ENCODE measurements around the gene RFX3.

The RFX3 gene

DNA sequence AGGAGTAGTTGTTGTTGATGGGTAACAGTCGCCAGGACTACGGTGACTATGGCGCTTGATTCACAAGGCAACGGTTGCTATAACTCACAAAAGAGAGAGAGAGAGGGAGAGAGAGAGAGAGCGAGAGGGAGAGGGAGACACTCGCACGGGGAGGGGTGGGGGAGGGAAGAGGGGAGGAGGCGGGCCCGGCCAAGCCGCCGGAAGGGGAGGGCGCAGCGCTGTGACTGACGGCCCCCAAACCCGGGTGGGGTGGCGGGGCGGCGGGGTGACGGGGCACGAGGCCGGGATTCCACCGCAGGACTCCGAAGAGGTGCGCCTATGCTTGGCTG, at the start of gene RFX3:
Gene RFX3 (minus strand): TSS at position 166 of the 329 bp plus-strand sequence. CDS start 130,413 bp downstream, outside the sequence.
- DNase-seq, result peak; percentile 95

DNA sequence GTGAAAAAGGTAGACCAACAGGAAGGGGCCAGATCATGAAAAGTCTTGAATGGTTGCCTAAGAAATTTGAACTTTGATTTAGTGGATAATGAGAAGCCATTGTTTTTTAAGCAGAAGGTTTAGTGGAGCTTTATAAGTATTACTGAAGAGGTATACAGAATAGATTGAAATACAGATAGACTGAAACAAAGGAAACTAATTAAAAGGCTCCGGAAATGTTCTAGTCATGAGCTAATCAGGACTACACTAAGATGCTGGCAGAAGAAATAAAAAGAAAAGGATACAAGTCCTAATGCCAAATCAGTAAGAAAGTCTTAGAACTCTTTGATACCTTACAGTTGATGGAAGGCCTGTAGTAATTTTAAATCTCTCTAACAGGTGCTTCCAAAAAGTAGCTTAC, 45.7 kb upstream of the RFX3 start:
- DNase-seq, result no peak

- no peak for DNase-seq
Observed at GRCh38 chr9:3569529-3569928, 43.7 kb upstream of the RFX3 start.

GRCh38 chr9:3567988-3568387, 42.2 kb upstream of the RFX3 start:
- DNase-seq, result no peak

- no peak for DNase-seq
Observed at GRCh38 chr9:3553076-3553765, 27.4 kb upstream of the RFX3 start.

DNA sequence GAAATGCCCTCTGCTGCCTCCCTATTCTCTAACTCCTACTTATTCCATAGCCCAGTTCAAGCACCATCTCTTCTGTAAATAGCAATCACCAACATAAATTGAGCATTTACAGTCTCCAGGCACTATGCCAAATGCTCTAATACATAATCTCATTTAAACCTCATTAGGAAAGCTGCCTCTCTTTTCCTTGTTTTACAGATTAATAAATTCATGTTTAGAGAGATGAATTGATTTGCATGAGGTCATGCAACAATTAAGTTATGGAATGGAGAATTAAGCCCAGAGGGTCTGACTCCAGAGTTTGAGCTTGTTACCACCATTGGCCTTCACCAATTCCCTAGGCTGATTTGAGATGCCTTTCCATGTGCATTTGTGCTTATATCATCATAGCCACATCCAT, 23.4 kb upstream of the RFX3 start:
- no peak for DNase-seq

DNA sequence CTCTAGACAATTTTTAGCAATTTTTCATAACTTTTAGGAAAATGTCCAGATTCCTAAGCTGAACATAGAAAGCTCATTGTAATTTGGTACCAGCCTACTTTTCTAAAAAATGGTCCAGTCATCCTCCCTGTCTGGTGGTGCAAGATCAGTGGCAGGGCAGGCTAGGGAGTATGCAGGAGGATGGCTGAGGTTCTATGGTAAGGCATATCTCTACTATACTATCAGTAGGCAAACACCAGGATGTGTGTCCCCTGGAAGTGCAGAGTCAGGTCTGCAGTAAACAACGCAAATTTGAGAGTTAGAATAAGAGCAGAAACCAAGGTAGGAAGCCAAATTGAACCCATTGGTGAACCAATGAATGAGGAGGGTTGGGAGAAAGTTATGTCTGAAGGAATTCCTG, 22.8 kb upstream of the RFX3 start:
- DNase-seq, result no peak

DNA sequence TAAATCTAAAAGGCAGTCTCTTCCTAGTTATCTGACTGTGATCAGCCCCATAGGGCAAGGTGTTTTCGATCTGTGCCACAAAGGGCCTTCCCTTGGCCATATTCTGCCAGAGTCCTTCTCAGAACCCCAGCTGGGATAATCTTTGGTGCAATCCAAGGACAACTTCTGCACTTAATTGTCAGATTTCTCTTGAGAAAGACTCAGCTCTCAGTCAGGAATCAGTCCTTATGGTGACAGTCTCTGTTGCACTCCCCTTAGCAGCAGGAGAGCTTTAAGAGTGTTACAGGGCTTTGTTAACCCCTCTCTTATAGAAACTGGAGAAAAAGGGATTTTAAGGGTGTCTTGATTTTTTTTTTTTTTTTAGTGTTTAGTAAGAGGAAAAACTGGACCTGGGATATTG, 15.4 kb upstream of the RFX3 start:
- no peak for DNase-seq

DNA sequence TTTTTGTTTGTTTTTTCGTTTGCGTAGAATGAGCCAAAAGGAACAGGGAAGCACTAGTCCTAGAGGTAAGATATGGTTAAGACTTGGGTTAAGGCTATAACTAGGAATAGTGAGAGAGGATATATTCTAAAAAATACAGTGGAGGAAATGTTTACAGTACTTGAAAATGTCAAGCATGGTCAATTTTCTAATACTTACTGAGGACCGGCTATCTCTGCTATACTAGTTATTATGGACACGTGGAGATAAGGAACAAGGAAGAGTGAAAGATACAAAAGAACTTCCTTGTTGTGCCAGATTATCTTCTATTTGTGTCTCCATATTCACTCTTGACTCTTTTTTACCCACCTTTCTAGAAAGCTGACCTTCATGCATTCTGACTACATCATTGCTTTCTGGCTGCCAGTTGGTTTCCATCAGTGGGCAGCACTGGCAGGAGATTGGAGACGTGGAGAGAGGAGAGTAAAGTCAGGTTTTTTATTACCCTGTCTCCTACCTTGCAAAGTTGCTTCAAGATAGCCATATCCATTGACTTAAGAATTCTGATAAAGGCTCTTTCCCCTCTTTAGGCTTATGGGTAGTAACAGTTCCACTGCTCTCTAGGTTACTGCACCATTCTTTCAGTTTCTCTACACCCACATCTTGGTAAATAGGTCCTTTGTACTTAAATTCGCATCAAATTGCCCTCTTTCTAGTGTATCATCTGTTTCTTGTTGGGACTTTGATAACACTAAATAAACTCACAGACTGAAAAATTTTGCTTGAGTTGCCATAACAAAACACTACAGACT, 9.0 kb upstream of the RFX3 start:
- no peak for DNase-seq

DNA sequence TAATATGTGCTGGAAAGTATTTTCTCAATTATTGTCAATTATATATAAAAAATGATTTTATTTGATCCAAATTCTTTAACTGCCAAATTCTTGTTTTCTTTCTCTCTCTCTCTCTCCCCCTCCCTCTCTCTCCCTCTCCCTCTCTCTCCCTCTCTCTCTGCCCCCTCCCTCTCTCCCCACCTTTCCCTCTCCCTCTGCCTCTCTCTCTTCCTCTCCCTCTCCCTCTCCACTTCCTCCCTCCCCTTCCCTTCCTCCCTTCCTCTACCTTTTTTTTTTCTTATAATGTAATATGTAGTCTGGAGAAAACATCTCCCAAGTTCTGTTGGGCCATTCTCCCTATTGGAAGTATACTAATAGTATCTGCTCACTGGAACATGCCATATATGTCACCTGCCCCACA, 6.4 kb upstream of the RFX3 start:
- DNase-seq, result no peak

DNA sequence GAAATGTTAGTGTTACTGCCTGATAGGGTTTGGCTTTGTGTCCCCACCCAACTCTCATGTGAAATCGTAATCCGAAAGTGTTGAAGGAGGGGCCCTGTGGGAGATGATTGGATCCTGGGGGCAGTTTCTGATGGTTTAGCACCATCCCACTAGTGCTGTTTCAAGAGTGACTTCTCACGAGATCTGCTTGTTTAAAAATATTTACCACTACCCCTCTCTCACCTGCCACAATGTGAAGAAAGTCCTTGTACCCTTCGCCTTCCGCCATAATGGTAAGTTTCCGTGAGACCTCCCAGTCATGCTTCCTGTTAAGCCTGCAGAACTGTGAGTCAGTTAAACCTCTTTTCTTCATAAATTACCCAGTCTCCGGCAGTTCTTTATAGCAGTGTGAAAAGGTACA, 2.6 kb upstream of the RFX3 start:
- DNase-seq, result no peak

- DNase-seq, result peak; percentile 85
Observed at GRCh38 chr9:3526997-3527940, 1.5 kb upstream of the RFX3 start.

GRCh38 chr9:3526165-3526996, 580 bp upstream of the RFX3 start:
- DNase-seq, result peak; percentile 92

DNA sequence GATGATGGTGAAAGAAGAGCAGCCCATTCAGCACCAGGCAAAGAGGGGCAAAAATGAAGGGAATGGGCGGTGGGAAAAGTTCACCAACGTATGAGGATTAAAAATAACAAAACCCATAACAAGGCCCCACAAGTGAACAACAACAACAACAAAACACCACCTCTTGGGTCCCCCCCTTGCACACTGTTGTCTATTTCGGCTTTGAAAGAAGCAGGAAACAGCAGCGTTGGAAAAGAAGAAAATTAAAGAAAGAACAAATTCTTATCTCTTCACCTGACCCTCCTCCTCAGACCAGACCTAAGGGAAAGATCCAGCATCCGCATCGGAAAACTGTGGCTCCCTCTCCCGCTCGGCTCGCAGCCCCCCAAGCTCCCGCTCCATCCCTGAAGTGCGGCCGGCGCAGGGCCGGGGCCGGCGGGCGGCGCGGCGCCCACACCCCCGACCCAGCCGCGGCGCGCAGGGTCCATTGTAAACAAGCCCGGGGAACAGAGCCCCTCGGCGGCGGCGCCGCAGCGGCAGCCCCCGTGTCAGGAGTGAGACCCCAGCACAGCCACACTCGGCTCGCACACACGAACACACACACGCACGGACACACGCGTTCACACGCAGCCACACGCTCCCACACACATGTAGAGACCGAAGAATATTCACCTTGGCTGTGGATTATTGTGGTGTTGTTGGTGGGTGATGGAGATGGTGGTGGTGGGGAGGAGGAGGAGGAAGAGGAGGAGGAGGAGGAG, 535 bp downstream of the RFX3 start:
- peak; percentile 60 for DNase-seq

DNA sequence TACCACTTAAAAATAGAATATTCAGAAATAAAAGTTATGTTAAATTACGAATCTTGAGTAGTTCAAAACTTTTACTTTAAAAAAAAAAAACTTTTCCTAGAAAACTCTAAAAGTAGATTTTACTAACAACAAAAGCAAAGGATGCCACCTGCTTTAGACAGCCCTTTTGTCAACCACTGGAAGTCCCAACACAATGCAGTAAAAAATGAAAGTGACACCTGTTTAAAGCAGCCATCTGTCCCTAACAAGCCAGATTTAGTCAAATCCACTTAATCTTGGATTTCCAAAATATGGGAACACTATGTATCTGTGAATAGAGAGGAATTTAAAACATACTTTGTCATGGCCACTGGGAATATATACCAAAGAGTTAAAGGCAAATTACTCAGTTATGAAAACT, 3.8 kb downstream of the RFX3 start:
- no peak for DNase-seq

DNA sequence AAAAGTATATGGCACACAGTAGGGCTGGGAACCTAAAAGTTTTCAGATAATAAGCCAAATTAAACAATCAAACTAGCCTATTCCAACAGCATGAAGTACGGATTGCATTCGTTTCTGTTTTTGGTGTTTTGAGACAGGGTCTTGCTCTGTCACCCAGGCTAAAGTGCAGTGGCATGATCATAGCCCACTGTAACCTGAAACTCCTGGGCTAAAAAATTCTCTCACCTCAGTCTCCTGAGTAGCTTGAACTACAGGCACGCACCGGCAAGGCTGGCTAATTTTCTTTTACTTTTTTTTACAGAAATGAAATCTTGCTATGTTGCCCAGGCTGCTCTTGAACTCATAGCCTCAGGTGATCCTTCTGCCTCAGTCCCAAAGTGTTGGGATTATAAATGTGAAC, 5.2 kb downstream of the RFX3 start:
- DNase-seq, result no peak

GRCh38 chr9:3517377-3518048, 8.3 kb downstream of the RFX3 start:
- no peak for DNase-seq

DNA sequence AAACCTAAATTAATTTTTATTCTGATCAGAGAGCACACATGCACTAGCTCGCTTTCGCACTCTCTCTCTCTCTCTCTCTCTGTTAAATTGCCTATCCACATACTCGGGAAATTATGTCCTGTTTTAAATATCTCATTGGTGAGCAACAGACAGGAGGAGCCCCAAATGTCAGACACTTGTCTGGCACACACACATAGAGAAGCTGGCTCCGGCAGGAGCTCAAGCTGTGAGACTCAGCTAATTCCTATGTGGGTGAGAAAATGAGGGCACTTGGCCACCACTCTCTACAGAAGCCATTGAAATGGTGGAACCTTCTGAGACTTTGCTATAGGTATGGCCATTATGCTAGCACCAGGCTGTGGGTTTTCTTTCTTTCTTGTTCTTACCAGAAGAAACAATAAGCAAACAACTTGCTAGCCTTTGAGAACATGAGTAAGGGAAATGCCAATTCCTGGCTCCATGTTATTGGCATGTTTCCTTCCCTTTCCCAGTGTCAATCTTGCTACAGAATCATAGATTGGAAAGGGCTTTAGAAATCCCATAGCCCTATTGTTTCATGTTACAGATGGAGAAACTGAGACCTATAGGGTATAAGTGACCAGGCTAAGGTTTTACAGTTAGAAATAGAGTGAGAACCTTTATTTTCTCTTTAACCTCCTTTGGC, 9.0 kb downstream of the RFX3 start:
- DNase-seq, result no peak

- no peak for DNase-seq
Observed at GRCh38 chr9:3515405-3515804, 10.4 kb downstream of the RFX3 start.

DNA sequence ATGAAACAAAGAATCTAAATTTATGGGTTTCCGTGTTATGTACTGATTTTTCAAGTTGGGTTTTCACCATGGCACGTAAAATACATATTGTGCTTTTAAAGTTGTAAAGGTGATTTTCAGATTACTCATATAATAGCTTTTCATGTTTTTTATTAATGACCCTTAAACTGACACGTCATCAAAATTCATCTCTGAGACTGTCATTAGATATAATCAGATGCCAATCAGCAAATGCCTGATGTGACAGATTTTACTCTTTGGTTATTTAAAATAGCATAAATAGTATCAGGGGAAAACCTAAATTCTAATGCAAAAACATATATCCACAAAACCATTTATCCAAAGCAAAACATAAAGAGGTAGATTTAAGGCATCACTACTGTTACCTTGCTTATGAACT, 11.0 kb downstream of the RFX3 start:
- no peak for DNase-seq
